ENCODE measurements around the gene ADD1. TPM values are rescaled to one million over a fixed set of nuclear protein-coding genes. Genes with fewer than 3 reads are reported as not detected.

Gene ADD1
- total and polyA plus RNA-seq, 2 of the 13 experiments (the other 11 are each of a cell fraction or from before 2014, with no cell fraction given), result 73.9 to 122 TPM

- Histone ChIP-seq H3K4me2 (ENCODE audit: low read depth, low read length) (peak overlapping the region; percentile 58), H3K9me3 (ENCODE audit: low read length) (no peaks in the 10 kb centered on the region), H3K79me2 (ENCODE audit: insufficient read depth, low read length) (peaks cover 96% of the 10 kb centered on the region), H3K4me3 (replicated peaks in 1 of 3; ENCODE audit: insufficient read depth in 1 of 3, low read depth in 2 of 3, low read length in 3 of 3) (peak overlapping the region; percentile 17 to 36 (median 17); a peak in 2 of 6 replicates), H3K9ac (ENCODE audit: insufficient read depth, low read depth, low read length) (peak overlapping the region; percentile 39), H2AFZ (ENCODE audit: low read length) (no peak overlapping the region), H3K4me1 (ENCODE audit: insufficient read depth, low read length) (peaks cover 96% of the 10 kb centered on the region), H3K36me3 (replicated peaks in 1 of 2; ENCODE audit: control insufficient read depth in 1 of 2, insufficient read depth in 2 of 2, low read length in 2 of 2) (no peaks in the 10 kb centered on the region; a peak in 1 of 5 replicates), H4K20me1 (ENCODE audit: insufficient read depth, low read length) (peaks cover 53% of the 10 kb centered on the region), H3K27ac (ENCODE audit: extremely low read length, insufficient read depth, low read length) (peak overlapping the region; percentile 67), H3K27me3 (ENCODE audit: control insufficient read depth in 1 of 2, insufficient read depth in 2 of 2, low read length in 2 of 2) (no peaks in the 10 kb centered on the region)
- DNase-seq (ENCODE audit: low spot score) (peak; percentile 31), FAIRE-seq (no peak), ATAC-seq (peak; percentile 72)
- no TSS peak for BruUV-seq (replicated peaks)
- WGBS (ENCODE audit: low lambda C conversion rate), result 5% methylated on average over 10 of the region's 10 CpGs
- POLR2A ChIA-PET, result interaction anchor here (0.6 to 2.4 kb wide), 6 partner anchors 9 to 464 kb away, joined by 3 to 6 read pairs (median 3); no protein-coding TSS in a partner anchor
- CTCF ChIA-PET (ENCODE audit: low intra/inter-chr PET ratio, low total read pairs), result no interaction called here
- intact Hi-C loops (cut with micrococcal nuclease; ENCODE audit: unreplicated experiment), result loop anchor here (10.0 kb wide), 2 partner anchors 68 to 112 kb away; partner anchors contain the start of gene TNIP2
- in situ Hi-C loops (cut with HindIII; ENCODE audit: extremely low pct_ligation_motif_present, low pct_unique_long_range_greater_than_20kb), result no loop called here
- TF ChIP-seq CCDC6 (CRISPR knock-in tag; IDR thresholded peaks at IDR 0.05) (no peak), RBM22 (optimal IDR thresholded peaks at IDR 0.05; ENCODE audit: low read length) (peak; percentile 9), GATAD2A (CRISPR knock-in tag; IDR thresholded peaks at IDR 0.05) (peak; percentile 41; the same call in 1 of the 2 replicates), ZSCAN22 (CRISPR knock-in tag; IDR thresholded peaks at IDR 0.05) (no peak), ZNF329 (CRISPR knock-in tag; IDR thresholded peaks at IDR 0.05; ENCODE audit: low read depth) (no peak), CEBPB (IDR thresholded peaks at IDR 0.05; ENCODE audit: borderline replicate concordance, low read depth, low read length) (peak; percentile 26; the same call in 1 of the 2 replicates), ZNF556 (CRISPR knock-in tag; IDR thresholded peaks at IDR 0.05; ENCODE audit: borderline replicate concordance) (no peak), FOXA3 (CRISPR knock-in tag; IDR thresholded peaks at IDR 0.05) (peak; percentile 60), BCL6 (CRISPR knock-in tag; IDR thresholded peaks at IDR 0.05) (peak; percentile 63), SOX6 (IDR thresholded peaks at IDR 0.05) (no peak), SOX6 (CRISPR knock-in tag; IDR thresholded peaks at IDR 0.05) (peak; percentile 37), BHLHE40 (IDR thresholded peaks at IDR 0.05; ENCODE audit: low read length) (no peak), ELF3 (CRISPR knock-in tag; IDR thresholded peaks at IDR 0.05) (0 out of 2 replicates have a peak, but pooled peaks have one; percentile 2), TFAP4 (IDR thresholded peaks at IDR 0.05; ENCODE audit: borderline replicate concordance, low read depth) (peak; percentile 42; the same call in 1 of the 2 replicates), HNF1B (CRISPR knock-in tag; IDR thresholded peaks at IDR 0.05) (no peak), NR2F6 (IDR thresholded peaks at IDR 0.05) (peak; percentile 31; the same call in 1 of the 2 replicates), NR2F6 (CRISPR knock-in tag; IDR thresholded peaks at IDR 0.05) (peak; percentile 69), ZNF883 (CRISPR knock-in tag; IDR thresholded peaks at IDR 0.05; ENCODE audit: not compliant biosample characterization) (no peak), YEATS4 (CRISPR knock-in tag; IDR thresholded peaks at IDR 0.05; ENCODE audit: borderline replicate concordance) (0 out of 2 replicates have a peak, but pooled peaks have one; percentile 10), NCOR1 (IDR thresholded peaks at IDR 0.05; ENCODE audit: borderline replicate concordance, low read length) (peak; percentile 38; the same call in 1 of the 2 replicates), ZNF232 (CRISPR knock-in tag; IDR thresholded peaks at IDR 0.05; ENCODE audit: borderline replicate concordance) (0 out of 2 replicates have a peak, but pooled peaks have one; percentile 25), ZNF746 (CRISPR knock-in tag; IDR thresholded peaks at IDR 0.05) (no peak)
Observed at GRCh38 chr4:2866160-2866861, 22.7 kb downstream of the ADD1 start.
